A549 treated with ZK216348 at 1 μM for 4 hours (cell line): Measurements from ENCODE around the gene KIAA2012. TPM values are rescaled to one million over a fixed set of nuclear protein-coding genes. Genes with fewer than 3 reads are reported as not detected.

Experiments used
- total RNA-seq: library from RNA; stranded (reverse); fragments of 200-300 nt; extraction: Qiagen RNA extraction; gene quantifications from 5 replicates; pipeline ENCODE4 v1.2.3, GENCODE V29; 2022; ENCODE audit warnings: low read depth

KIAA2012 gene
- not detected in 5 replicates for total RNA-seq

DNA sequence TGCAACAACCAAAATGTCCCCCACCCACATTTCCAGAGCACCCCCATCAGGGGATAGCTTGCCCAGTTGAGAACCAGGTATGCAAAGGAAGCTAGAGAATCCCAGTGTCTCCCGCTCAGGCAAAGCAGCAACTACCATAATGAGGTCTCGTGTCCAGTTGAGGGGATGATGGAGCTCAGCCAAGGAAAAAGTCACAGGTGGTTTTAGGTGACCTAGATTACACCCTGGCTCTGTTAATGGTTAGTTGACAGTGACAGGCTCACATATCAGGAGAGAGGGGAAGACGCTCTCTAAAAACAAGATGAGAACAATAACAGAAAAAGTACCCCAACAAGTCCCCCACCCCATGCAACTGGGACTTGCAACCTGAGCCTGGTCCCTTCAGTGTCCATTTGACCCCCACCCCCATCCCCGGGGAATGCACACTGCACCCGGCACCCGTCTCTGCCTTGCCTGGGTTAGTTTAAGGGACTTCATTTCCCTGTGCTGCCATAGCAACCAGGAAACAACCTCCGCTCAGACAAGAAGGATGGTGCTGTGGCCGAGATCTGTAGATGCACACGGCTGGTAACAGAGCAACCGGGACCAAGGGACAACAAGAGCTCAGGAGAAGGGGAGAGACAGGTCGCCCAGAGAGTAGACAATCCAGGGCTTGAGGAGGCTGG, at the start of gene KIAA2012:
TSS of gene KIAA2012 (plus strand) at position 519 of the 665 bp plus-strand sequence. CDS start 373 bp downstream, outside the sequence.

DNA sequence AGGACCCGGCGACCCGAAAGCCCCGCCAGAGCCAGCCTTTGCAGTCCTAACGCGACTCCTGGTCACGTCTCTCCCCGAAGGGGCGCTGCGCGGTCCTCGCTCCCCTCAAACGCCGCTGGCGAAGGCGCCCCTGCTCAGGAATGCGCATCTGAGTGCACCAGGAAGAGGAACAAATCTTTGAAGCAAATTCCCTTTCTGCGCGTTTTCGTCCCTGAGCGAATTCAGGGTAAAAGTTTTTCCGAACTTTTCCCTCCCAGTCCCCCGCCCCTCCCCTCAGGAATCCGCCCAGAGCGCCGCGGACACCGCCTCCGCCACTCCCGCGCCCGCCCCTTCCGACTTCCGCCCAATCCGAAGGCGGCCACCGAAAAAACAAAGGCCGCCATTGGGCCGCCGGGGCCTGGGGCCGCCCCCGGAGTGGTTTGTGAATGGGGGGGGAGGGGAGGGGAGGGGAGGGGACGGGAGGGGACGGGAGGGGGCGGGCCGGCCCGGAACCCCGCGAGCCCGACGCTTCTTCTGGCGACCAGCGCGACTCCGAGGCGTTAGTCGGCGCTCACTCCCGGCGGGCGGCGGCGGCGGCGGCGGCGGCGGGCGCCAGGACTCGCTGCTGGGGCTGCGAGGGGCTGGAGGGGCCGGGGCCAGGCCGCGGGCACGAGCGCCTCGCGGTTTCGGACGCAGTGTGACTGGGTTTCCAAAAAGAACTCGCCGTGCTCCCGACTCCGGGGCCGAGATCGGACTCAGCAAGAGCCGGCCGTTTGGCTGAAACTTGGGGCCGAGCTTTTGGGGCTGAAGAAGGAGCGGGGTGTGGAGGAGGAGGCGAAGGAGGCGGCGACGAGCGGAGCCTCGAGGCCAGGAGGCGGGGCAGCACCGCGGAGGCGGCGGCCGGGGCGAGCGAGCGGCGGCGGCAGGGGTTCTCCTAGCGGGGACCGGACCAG, 39.5 kb upstream of the KIAA2012 start, which contains the start of gene FZD7:
TSS of gene FZD7 (plus strand) at position 539 of the 932 bp plus-strand sequence. CDS start 793 bp downstream, outside the sequence.

DNA sequence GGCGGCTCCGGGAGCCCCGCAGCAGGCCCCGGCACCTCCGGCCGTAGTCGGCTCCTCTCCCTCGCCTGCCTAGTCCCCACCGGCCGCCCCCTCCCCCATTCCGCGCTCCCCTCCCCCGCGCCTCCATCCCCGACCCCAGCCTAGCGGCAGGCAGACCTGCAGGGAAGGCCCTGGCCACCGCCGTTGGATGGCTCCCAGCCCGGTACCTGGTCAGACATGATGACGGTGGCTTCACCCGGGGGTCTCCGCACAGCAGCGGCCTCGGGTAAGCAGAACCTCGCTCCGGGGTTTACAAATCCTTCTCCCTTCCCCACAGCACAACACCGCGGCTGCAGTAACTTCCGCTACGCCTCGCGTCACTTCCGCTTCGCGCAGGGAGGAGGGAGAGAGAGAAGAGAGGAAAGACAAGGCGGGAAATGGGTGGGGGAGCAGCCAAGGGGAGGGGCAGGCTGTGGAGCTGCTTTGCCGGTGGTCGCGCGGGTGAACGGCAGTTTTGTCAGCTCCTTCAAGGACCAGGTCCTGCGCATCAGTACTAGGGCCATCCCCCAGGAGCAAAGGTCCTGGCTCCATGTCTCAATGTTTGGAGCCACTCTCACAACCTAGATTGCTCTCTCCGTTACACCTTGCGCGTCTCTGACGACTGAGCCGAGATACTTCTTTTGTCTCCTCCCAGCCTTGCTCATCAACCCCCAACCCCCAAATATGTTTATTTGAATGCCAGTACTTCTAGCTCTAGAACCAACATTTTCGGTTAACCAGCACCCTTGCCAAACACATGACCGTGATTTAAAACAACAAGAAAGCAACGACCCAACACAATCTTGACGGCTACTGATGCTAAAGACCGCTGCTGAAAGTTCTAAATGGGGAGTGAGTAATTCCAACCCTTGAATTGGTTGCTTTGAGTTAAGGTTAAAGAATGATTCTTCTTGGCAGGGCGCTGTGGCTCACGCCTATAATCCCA, 165.5 kb downstream of the KIAA2012 start, which contains the start of gene SUMO1:
TSS of gene SUMO1 (minus strand) at position 364 of the 964 bp plus-strand sequence. CDS start at position 218, 146 bp downstream.

Other genes with a start within 250 kb of the KIAA2012 start
- 4.4 to 7.3 TPM (median 6.0 TPM) in 5 replicates for gene FZD7, start 39.4 kb upstream of the KIAA2012 start, total RNA-seq
- 114 to 256 TPM (median 137 TPM) in 5 replicates for gene SUMO1, start 165.3 kb downstream of the KIAA2012 start, total RNA-seq
- 113 to 180 TPM (median 129 TPM) in 5 replicates for gene NOP58, start 192.5 kb downstream of the KIAA2012 start, total RNA-seq